Eye (tissue), 1 donor: ENCODE data around the gene PPP1CC.
"Not testable (repeated sequence)": the region's sequence is repeated elsewhere in the genome, so short reads cannot be mapped to it uniquely, and the experiment has no call there.

ENCODE experiments used
- DNase-seq: peaks from one replicate; pipeline ENCODE4 v3.0.0-alpha.2; 2015

The PPP1CC gene

GRCh38 chr12:110742718-110743570 is at the start of gene PPP1CC:
Gene PPP1CC (minus strand): TSS chr12:110742891. CDS start chr12:110742707, 184 bp downstream.
- DNase-seq = peak; percentile 97

DNA sequence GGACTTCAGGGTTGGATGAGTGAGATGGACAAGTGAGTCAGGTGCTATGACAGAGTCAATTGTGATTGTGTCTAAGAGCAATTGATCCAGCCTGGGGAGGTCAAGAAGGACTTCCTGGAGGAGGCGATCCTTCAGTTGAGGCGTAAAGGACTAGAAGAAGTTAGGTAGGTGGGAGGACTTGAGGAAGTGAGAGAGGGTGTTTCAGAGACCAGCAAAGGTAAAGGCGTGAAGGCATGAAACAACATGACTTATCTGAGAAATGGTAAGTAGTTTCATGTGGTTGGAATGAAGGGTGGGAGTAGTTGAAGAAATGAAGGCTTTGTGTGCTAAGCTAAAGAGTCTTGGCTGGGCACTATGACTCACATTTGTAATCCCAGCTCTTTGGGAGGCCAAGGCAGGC is 48.9 kb upstream of the PPP1CC start:
- DNase-seq = no peak

GRCh38 chr12:110790301-110790700 is 47.6 kb upstream of the PPP1CC start:
- DNase-seq = no peak

DNA sequence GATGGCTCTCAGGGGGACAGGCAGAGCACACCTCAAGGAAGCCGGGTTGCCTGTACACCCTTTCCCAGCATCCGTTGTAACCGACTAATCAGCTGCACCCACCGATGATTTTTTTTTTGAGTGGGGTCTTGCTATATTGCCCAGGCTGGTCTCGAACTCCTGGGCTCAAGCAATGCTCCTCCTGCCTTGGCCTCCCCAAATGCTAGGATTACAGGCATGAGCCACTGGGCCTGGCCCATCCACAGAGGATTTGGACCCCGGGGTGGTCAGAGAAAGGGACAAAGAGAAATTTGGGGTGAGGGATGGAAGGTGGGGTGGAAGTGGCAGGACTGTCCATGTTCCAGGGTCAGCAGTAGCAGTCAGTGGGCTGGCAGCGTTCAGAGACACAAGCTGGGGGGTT is 43.3 kb upstream of the PPP1CC start:
- DNase-seq = no peak

DNA sequence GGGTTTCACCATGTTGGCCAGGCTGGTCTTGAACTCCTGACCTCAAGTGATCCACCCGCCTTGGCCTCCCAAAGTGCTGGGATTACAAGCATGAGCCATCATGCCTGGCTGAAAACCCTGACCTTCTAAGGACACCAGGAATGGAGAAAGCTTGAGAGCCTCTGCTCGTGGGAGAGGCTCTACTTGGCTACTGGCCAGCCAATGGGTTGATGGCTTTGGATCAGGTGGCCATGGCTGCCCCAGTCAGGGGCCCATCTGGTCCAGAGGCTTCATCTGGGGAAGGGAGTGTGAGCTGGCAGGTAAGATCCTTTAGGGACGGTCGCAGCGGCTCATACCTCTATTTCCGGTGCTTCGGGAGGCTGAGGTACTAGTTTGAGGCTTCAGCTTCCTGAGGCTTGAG is 42.5 kb upstream of the PPP1CC start:
- no peak for DNase-seq

- DNase-seq = no peak
These were observed 40.2 kb upstream of the PPP1CC start for GRCh38 chr12:110782922-110783321.

- no peak for DNase-seq
These were observed 39.4 kb upstream of the PPP1CC start for GRCh38 chr12:110782094-110782493.

- DNase-seq = no peak
These were observed 37.8 kb upstream of the PPP1CC start for GRCh38 chr12:110780448-110780847.

- DNase-seq = no peak
These were observed 36.3 kb upstream of the PPP1CC start for GRCh38 chr12:110778833-110779577.

- no peak for DNase-seq
These were observed 33.7 kb upstream of the PPP1CC start for GRCh38 chr12:110776410-110776809.

GRCh38 chr12:110775997-110776396 is 33.3 kb upstream of the PPP1CC start:
- no peak for DNase-seq

DNA sequence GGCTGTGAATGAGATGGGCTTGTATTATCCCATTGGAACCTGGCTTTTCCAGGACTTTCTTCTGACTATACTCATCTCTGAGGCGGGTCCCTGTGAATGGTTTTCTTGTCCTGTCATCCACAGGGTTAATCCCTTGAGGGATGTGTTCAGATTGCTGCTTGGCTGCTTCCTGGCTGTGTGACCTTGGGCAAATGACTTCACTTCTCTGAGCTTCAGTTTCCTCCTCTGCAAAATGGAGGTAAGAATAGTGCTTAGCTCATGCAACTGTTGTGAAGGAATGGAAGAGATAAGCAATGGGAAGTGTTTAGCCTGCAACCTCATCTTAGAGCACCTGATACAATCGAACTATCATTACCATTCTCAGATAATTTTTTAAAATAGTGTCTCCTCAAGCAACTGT is 32.1 kb upstream of the PPP1CC start:
- DNase-seq = no peak

DNA sequence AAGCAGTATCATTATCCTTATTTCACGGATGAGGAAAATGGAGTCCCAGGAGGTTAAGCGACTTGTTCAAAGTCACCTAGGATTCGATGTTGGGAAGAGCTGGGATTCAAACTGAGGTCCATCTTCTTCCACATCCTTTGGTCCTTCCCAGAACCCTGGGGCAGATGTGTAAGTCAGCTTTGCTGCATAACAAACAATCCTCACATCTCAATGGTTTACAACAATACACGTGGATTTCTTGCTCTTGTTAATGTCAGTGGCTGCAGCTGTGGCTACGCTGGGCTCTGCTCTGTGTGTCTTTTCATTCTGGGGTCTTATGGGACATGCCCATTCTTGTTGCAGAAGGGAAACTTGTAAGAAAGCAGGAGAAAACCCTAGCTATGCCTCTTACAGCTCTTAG is 26.3 kb upstream of the PPP1CC start:
- no peak for DNase-seq

GRCh38 chr12:110767863-110768262 is 25.2 kb upstream of the PPP1CC start:
- DNase-seq = no peak

GRCh38 chr12:110766311-110767154 is 23.8 kb upstream of the PPP1CC start:
- DNase-seq = no peak

DNA sequence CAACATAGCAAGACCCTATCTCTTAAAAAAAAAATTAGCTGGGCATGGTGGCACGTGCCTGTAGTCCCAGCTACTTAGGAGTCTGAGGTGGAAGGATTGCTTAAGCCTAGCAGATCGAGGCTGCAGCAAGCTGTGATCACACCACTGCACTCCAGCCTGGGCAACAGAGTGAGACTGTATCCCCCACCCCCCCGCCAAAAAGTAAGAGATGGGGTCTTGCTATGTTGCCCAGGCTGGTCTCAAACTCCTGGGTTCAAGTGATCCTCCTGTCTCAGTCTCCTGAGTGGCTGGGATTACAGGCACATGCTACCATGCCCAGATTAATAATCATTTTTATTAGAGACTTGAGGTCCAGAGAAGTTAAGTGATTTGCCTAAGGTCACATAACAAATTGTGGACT is 22.9 kb upstream of the PPP1CC start:
- not testable (repeated sequence) for DNase-seq

GRCh38 chr12:110765111-110765510 is 22.4 kb upstream of the PPP1CC start:
- DNase-seq = no peak

- DNase-seq = no peak
These were observed 20.9 kb upstream of the PPP1CC start for GRCh38 chr12:110763583-110763982.

GRCh38 chr12:110762891-110763290 is 20.2 kb upstream of the PPP1CC start:
- DNase-seq = no peak

- no peak for DNase-seq
These were observed 17.5 kb upstream of the PPP1CC start for GRCh38 chr12:110760204-110760609.

DNA sequence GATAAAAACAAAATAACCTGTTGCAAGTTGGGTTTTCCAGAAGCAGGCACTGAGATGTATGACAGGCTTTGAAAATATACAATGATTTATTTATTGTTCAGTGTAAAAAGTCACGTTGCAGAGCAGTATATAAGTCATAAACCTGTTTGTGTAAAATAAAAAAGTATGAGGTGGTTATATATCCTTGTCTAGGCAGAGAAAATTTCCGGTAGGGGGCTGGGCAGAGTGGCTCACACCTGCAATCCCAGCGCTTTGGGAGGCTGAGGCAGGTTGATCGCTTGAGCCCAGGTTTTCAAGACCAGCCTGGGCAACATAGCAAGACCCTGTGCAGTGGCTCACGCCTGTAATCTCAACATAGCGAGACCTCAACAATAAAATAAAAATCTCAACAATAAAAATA is 16.2 kb upstream of the PPP1CC start:
- no peak for DNase-seq

- no peak for DNase-seq
These were observed 13.9 kb upstream of the PPP1CC start for GRCh38 chr12:110756611-110757010.

DNA sequence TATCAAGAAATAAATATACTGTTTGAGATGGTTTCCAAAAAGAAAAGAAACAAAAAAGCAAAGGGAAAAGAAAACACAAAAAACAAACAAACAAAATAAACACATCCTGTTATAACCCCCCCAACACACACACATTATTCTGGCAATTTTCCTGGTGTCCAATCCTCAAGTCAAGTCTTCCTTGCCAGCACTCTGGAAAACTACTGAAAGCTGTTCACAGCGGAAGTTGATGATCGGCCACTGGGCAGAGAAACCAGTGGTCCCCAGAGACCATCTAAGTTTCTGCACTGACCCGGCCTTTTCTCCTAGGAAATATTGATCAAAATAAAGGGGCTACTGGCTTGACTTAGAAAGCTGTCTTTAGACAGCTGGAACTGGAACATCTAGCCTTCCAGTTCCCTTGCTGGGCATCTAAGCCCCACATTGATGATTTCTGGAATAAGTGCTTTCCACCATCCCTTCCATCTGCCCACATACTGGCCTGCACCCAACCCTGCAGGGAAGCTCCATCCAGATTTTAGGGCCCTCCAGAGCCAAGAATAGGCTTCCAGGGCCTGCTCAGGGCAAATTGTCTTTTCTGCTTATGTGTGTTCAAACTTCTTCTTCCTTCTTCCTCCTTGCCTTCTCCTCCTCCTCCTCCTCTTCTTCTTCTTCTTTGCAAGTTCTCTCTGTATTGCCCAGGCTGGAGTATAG is 11.6 kb upstream of the PPP1CC start:
- DNase-seq = no peak
